ENCODE data around the gene BABAM2.
"Not testable (repeated sequence)": the region's sequence is repeated elsewhere in the genome, so short reads cannot be mapped to it uniquely, and the experiment has no call there.

BABAM2 gene

GRCh38 chr2:27881815-27882583 lies 8.5 kb upstream of the BABAM2 start:
- not testable (repeated sequence) for DNase-seq (ENCODE audit: low spot score)

DNA sequence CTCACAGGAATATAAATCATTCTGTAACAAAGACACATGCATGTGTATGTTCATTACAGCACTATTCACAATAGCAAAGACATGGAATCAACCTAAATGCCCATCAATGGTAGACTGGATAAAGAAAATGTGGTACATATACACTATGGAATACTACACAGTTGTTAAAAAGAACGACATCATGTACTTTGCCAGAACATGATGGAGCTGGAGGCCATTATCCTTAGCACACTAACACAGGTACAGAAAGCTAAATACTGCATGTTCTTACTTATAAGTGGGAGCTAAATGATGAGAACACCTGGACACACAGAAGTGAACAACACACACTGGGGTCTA lies 8.0 kb upstream of the BABAM2 start:
- not testable (repeated sequence) for DNase-seq (ENCODE audit: low spot score)

GRCh38 chr2:27884601-27885000 lies 5.9 kb upstream of the BABAM2 start:
- no peak for DNase-seq (ENCODE audit: low spot score)

DNA sequence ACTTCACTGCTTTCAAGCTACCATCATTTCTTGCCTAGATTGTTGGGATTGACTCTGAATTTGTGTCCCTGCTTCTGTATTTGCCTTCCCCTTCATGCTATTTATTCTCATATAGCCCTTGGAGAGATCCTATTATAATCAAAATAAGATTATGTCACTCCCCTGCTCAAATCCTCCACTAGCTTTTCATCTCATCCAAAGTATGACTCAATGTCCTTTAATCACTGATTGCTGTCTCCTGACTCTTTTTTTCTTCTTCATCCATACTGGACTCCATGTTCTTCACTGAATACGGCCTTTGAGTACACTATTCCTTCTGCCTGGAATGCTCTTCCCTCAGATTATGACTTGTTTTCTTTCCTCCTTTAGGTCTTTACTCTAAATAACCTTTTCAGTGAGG lies 5.3 kb upstream of the BABAM2 start:
- DNase-seq (ENCODE audit: low spot score): no peak

DNA sequence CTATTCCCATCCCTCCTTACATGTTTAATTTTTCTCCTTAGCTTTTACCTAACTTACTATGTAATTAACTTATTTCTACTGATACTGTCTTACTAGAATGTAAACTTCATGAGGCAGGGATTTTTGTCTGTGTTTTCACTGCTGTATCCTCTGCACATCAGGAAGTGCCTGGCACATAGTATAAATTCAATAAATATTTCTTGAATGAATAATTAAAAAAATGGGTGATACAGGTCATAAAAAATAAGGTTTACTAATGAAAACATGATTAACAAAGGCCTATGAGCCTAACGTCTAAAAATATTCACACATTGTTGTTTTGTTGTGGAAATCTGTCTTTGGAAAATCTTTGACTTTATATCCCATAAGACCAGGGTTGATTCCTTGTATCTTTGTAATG lies 4.9 kb upstream of the BABAM2 start:
- no peak for DNase-seq (ENCODE audit: low spot score)

GRCh38 chr2:27886322-27886721 lies 4.2 kb upstream of the BABAM2 start:
- DNase-seq (ENCODE audit: low spot score): no peak

GRCh38 chr2:27887111-27887510 lies 3.4 kb upstream of the BABAM2 start:
- no peak for DNase-seq (ENCODE audit: low spot score)

- no peak for DNase-seq (ENCODE audit: low spot score)
Observed at GRCh38 chr2:27887830-27888229, 2.7 kb upstream of the BABAM2 start.

DNA sequence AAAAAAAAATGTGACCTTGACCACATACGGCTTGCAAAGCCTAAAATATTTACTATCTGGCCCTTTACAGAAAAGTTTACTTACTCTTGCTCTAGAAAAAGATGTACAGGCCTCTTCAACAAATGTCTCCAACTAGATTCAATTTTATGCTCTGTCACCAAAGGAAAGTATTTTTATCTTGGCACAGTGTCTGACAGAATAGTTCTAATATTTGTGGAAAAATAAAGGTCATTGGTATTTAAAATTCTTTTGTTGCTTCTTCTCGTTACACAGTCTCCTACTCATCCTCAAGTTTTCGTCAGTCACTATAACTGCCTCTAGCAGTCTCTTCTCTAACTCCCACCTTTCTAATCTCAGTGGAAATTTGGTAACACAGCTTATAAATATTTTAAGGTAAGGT lies 1.7 kb upstream of the BABAM2 start:
- no peak for DNase-seq (ENCODE audit: low spot score)

DNA sequence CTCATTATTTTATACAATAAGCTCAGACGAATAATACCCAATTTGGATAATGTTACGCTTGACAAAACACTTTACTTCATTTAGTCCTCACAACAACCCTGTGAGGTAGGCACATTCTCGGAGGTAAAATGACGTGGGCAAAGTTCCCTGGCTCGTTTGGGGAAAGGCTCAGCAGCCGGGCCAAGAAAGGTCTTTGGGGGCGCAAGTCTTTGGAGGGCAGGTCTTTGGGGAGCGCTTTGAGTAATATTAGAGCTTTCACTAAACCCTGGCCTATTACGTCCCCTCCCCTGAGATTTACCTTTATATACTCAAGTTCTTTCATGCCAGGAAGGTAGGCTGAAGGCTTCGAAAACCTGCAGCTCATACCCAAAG lies 769 bp upstream of the BABAM2 start:
- peak; percentile 6 for DNase-seq (ENCODE audit: low spot score)

- peak; percentile 47 for DNase-seq (ENCODE audit: low spot score)
Observed at GRCh38 chr2:27890924-27891672, 569 bp downstream of the BABAM2 start.

- no peak for DNase-seq (ENCODE audit: low spot score)
Observed at GRCh38 chr2:27891673-27892105, 1.2 kb downstream of the BABAM2 start.

- DNase-seq (ENCODE audit: low spot score): no peak
Observed at GRCh38 chr2:27893006-27893405, 2.5 kb downstream of the BABAM2 start.

- no peak for DNase-seq (ENCODE audit: low spot score)
Observed at GRCh38 chr2:27897717-27898116, 7.2 kb downstream of the BABAM2 start.

DNA sequence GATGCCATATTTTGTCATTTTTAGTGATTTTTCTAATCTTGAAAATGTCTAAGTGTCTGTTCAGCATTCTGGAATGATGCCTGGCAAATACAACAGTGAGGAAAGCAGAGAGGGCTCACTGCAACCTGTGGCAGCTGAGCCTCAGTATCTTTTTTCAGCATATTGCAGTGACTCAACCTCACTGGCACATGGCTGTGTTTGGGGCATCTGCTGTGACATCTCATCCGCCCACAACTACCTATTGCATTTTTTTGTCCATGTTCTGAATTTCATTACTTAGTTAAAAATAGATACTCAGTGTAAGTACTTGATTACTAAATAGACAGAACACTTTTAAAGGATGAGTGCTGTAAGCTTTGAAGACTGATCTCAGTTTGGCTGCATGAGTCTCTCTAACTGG lies 10.7 kb downstream of the BABAM2 start:
- no peak for DNase-seq (ENCODE audit: low spot score)

- DNase-seq (ENCODE audit: low spot score): no peak
Observed at GRCh38 chr2:27902098-27902497, 11.6 kb downstream of the BABAM2 start.

- no peak for DNase-seq (ENCODE audit: low spot score)
Observed at GRCh38 chr2:27903018-27903417, 12.5 kb downstream of the BABAM2 start.

GRCh38 chr2:27903649-27904404 lies 13.3 kb downstream of the BABAM2 start:
- DNase-seq (ENCODE audit: low spot score): no peak

- DNase-seq (ENCODE audit: low spot score): no peak
Observed at GRCh38 chr2:27904405-27904665, 13.8 kb downstream of the BABAM2 start.

DNA sequence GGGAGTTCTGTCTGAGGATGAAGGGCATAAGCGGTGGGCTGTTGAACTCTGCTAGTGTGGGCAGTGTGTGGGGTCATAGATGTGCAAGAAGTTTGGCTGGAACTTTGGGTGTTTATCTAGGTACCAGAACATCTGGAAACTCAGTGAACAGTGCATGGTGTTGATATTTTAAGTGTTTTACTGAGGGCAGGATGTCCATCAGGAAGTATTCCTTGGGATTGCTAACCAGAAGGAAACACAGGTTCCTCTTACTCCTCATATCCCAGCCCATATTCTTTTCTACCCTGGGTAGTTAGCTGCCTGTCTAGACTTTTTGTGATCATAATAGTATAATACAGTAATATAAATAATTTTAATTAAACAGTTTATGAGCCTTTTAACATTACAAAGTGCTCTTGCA lies 15.5 kb downstream of the BABAM2 start:
- no peak for DNase-seq (ENCODE audit: low spot score)

- DNase-seq (ENCODE audit: low spot score): no peak
Observed at GRCh38 chr2:27907547-27907946, 17.0 kb downstream of the BABAM2 start.

DNA sequence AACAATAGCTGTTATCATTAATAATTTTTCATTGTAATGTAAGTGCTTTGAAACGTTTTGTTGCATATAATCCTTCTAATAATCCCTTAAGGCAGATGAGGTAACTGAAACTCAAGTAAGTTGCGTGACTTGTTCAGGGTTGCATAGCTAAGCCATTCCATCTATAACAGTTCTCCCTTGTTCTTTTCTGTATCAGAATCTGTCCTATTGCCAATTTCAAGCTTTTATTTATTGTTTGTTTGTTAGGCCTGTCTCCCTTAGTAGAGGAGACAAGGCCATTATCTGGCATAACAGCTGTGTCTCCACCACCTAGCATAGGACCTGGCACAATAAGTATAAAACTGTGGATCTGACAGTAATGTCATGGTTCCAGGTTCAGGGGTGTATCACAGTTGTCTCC lies 19.4 kb downstream of the BABAM2 start:
- DNase-seq (ENCODE audit: low spot score): no peak

DNA sequence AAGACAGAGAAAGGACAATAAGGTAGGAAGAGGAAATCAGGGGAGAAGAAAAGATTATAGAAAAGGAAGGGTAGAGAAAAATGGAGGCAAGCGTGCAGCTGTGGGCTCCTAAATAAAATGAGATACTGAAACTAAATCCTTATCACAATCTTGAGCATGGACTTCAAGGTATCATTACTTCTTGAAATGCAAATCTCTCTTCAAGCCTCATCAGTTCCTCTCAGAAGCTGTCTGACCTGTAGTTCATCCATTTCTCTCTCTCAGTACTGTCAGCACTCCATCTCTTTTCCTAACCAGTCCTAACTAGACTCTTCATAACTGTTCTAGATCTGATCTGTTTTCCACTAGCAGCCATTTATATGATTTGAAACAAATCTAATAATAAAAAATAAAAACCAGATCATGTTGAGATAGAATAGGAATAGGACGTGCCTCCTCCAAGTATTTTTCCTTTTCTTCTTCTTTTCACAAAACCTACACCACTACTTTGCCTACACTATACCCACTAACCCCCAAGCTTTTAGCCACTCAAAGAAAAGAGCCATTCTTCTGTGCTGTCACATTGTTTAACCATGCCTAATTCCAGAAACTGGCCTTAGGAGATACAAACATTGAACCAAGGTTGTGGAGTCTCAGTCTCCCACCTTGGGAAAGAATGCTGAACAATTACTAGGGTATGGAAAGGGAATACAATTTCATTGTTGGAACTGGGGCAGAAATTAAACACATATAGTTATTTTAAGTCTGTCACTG lies 21.1 kb downstream of the BABAM2 start:
- DNase-seq (ENCODE audit: low spot score): no peak

Measured in HuH-7 (cell line).